GM12878 (cell line): ENCODE results near the gene ICA1. TPM values are rescaled to one million over a fixed set of nuclear protein-coding genes. Genes with fewer than 3 reads are reported as not detected.

Experiments
- BCL3 ChIP-seq: IDR thresholded peaks from 2 replicates; pipeline ENCODE4 v1.6.1; 2011; ENCODE audit warnings: borderline replicate concordance, low read depth, mild to moderate bottlenecking, moderate library complexity, low read length; ENCODE audit not compliant: insufficient read depth, poor library complexity, severe bottlenecking
- CBFB ChIP-seq: IDR thresholded peaks from 2 replicates; pipeline ENCODE4 v1.6.1; 2016; ENCODE audit warnings: antibody characterized with exemption, low read depth
- CBX5 ChIP-seq: sonication (generic); IDR thresholded peaks from 2 replicates; pipeline ENCODE4 v1.6.1; 2016; ENCODE audit warnings: low read depth, moderate library complexity, mild to moderate bottlenecking, inconsistent platforms
- HSF1 ChIP-seq: fragments of 150-350 bp; IDR thresholded peaks from 2 replicates; pipeline ENCODE4 v1.6.1; 2014; ENCODE audit warnings: mild to moderate bottlenecking, low read depth, low read length
- IKZF1 ChIP-seq: fragments of 450-650 bp; conservative IDR thresholded peaks from 2 replicates; pipeline ENCODE4 v1.6.1; 2017; ENCODE audit warnings: antibody characterized with exemption, mild to moderate bottlenecking
- IRF3 ChIP-seq: fragments of 450-650 bp; IDR thresholded peaks from 2 replicates; pipeline ENCODE4 v1.6.1; 2014; ENCODE audit warnings: mild to moderate bottlenecking
- MEF2A ChIP-seq: IDR thresholded peaks from 2 replicates; pipeline ENCODE4 v1.6.1; 2011; ENCODE audit warnings: low read depth, mild to moderate bottlenecking, low read length, moderate library complexity; ENCODE audit not compliant: insufficient read depth
- NRF1 ChIP-seq: conservative IDR thresholded peaks from 2 replicates; pipeline ENCODE4 v1.6.1; 2011; ENCODE audit warnings: mild to moderate bottlenecking, low read depth, low read length, improper control_type of control experiment
- RAD21 ChIP-seq: IDR thresholded peaks from 2 replicates; pipeline ENCODE4 v1.6.1; 2011; ENCODE audit warnings: mild to moderate bottlenecking, low read depth, low read length, moderate library complexity; ENCODE audit not compliant: insufficient read depth
- RELA ChIP-seq: fragments of 450-650 bp; IDR thresholded peaks from 2 replicates; pipeline ENCODE4 v1.8.0; 2014; ENCODE audit warnings: borderline replicate concordance; ENCODE audit not compliant: partially characterized antibody
- SIN3A ChIP-seq: IDR thresholded peaks from 2 replicates; pipeline ENCODE4 v1.6.1; 2012; ENCODE audit warnings: low read depth, low read length, improper control_type of control experiment
- TAF1 ChIP-seq: IDR thresholded peaks from 2 replicates; pipeline ENCODE4 v1.6.1; 2011; ENCODE audit warnings: mild to moderate bottlenecking, low read depth, low read length, borderline replicate concordance
- TARDBP ChIP-seq: IDR thresholded peaks from 2 replicates; pipeline ENCODE4 v1.6.1; 2016; ENCODE audit warnings: borderline replicate concordance
- ZBED1 ChIP-seq: IDR thresholded peaks from 2 replicates; pipeline ENCODE4 v1.6.1; 2016; ENCODE audit warnings: borderline replicate concordance
- polyA plus RNA-seq, 11 experiments: library from polyadenylated mRNA; depleted of rRNA in 4 of 11; unstranded in 6 of 11; stranded (reverse) in 5 of 11; fragments of >200 nt; fragmentation: Nextera tagmentation in 4 of 11; fragmentation: Illumina TruSeq in 1 of 11; extraction: Ambion mirVana in 4 of 11; extraction: Trizol in 1 of 11; gene quantifications; 1 replicate in 1 of 11; 2 replicates in 10 of 11; pipeline versions ENCODE4 v1.2.1 to v1.2.3, GENCODE V29; 2011 to 2016; ENCODE audit warnings: inconsistent platforms in 2 of 11, missing spikeins in 2 of 11, low read depth in 1 of 11
- total RNA-seq, 4 experiments: library from RNA; depleted of rRNA in 3 of 4; stranded (reverse); fragments of >200 nt in 3 of 4; fragmentation: Illumina TruSeq in 1 of 4; extraction: Trizol in 1 of 4; gene quantifications; 2 replicates each; pipeline versions ENCODE4 v1.2.1 to v1.2.3, GENCODE V29; 2013 to 2021

Gene ICA1
- total and polyA plus RNA-seq, 10 of the 15 experiments (the other 5 are each of a cell fraction or from before 2014, with no cell fraction given): 1.3 to 35.1 (median 3.3) TPM

GRCh38 chr7:8114175-8114574, 147.8 kb downstream of the ICA1 start (continued):
- TF ChIP-seq CBX5 (peak; percentile 57; the same call in 1 of the 2 replicates), RELA (peak; percentile 52), IRF3 (no peak), SIN3A (no peak), TARDBP (no peak), HSF1 (no peak), MEF2A (0 out of 2 replicates have a peak, but pooled peaks have one; percentile 53), ZBED1 (peak; percentile 79; the same call in 1 of the 2 replicates), CBFB (peak; percentile 68; the same call in 1 of the 2 replicates), TAF1 (peak; percentile 28; the same call in 1 of the 2 replicates), NRF1 (no peak), BCL3 (peak; percentile 52), IKZF1 (peak; percentile 51), RAD21 (peak; percentile 14; the same call in 1 of the 2 replicates)
